Activated CD4-positive, alpha-beta T cell treated with anti-CD3 and anti-CD28 coated beads for 36 hours (primary cell): Measurements from ENCODE around the gene RAB14. TPM values are rescaled to one million over a fixed set of nuclear protein-coding genes. Genes with fewer than 3 reads are reported as not detected.

ENCODE experiments used
- ATAC-seq: fragments of 200-7000 bp; cut with Tn5 transposase; one replicate; pipeline ENCODE4 v1.10.0; 2021; ENCODE audit warnings: mild to moderate bottlenecking, moderate library complexity
- CTCF ChIA-PET: fragments of 350-600 bp; sonication (Branson Sonifier 250); formaldehyde crosslinking; loops from one replicate; lab custom pipeline; 2021; ENCODE audit warnings: antibody characterized with exemption; lab: Charles Lee
- POLR2A ChIA-PET: fragments of 350-600 bp; sonication (Branson Sonifier 250); formaldehyde crosslinking; loops from one replicate; lab custom pipeline; 2021; ENCODE audit warnings: antibody characterized with exemption, inconsistent platforms; lab: Charles Lee
- DNase-seq: peaks from one replicate; pipeline ENCODE4 v3.0.0-alpha.2; 2020
- H3K27ac Mint-ChIP-seq: one replicate; pipeline ENCODE4 v1.8.0; 2021; ENCODE audit warnings: mixed read lengths
- H3K27me3 Mint-ChIP-seq: one replicate; pipeline ENCODE4 v1.8.0; 2021; ENCODE audit warnings: mixed read lengths
- H3K36me3 Mint-ChIP-seq: one replicate; pipeline ENCODE4 v1.8.0; 2021; ENCODE audit warnings: low read depth, mixed read lengths
- H3K4me1 Mint-ChIP-seq: one replicate; pipeline ENCODE4 v1.8.0; 2021; ENCODE audit warnings: mixed read lengths
- H3K4me3 Mint-ChIP-seq: one replicate; pipeline ENCODE4 v1.8.0; 2021; ENCODE audit warnings: mild to moderate bottlenecking, moderate library complexity, mixed read lengths
- H3K9me3 Mint-ChIP-seq: one replicate; pipeline ENCODE4 v1.8.0; 2021; ENCODE audit warnings: low read depth, mixed read lengths
- intact Hi-C, 2 experiments: fragments of 100-400 bp; cut with DNase I in 1 of 2; cut with micrococcal nuclease in 1 of 2; formaldehyde crosslinking; loops; one replicate each; pipeline versions ENCODE4 v1.14.2 to v1.15.1; 2022 to 2024; cut with DNase I, micrococcal nuclease
- total RNA-seq, 2 experiments: library from RNA; stranded (reverse); gene quantifications; one replicate each; pipeline ENCODE4 v1.2.3, GENCODE V29; 2021

Gene RAB14
- 10 to 100 TPM; 52.3 to 54.7 TPM for total RNA-seq

- Mint-ChIP-seq H3K9me3 (no peaks in the 10 kb centered on the region), H3K4me3 (peak within 1 kb of the TSS; percentile 93), H3K27me3 (no peaks in the 10 kb centered on the region), H3K36me3 (peaks cover 2% of the 10 kb centered on the region), H3K27ac (peak within 1 kb of the TSS; percentile 93), H3K4me1 (peaks cover 38% of the 10 kb centered on the region)
- DNase-seq (peak; percentile 100), ATAC-seq (peak; percentile 92)
- ChIA-PET CTCF (interaction anchor here (0.6 to 5.0 kb wide), 5 partner anchors 11 to 246 kb away, joined by 3 to 41 read pairs (median 3); no protein-coding TSS in a partner anchor), POLR2A (interaction anchor here (0.6 to 1.0 kb wide), 3 partner anchors 13 to 427 kb away, joined by 3 to 5 read pairs (median 4); no protein-coding TSS in a partner anchor)
- intact Hi-C loops: loop anchor here (1.0 to 5.0 kb wide), 11 partner anchors 9 to 622 kb away; partner anchors contain the start of genes CNTRL (in 2 of the 2), CDK5RAP2 (in 1 of the 2), FBXW2 (in 1 of the 2) and MEGF9 (in 1 of the 2)
Measured at GRCh38 chr9:121201738-121202533, at the start of gene RAB14. RAB14 (minus strand) TSS chr9:121201869; CDS start chr9:121193412, 8,457 bp downstream.

GRCh38 chr9:121249563-121249962 lies 47.9 kb upstream of the RAB14 start:
- Mint-ChIP-seq H3K36me3 (no peaks in the 10 kb centered on the region), H3K4me3 (no peak overlapping the region), H3K4me1 (no peaks in the 10 kb centered on the region), H3K9me3 (no peaks in the 10 kb centered on the region), H3K27me3 (no peaks in the 10 kb centered on the region), H3K27ac (no peak overlapping the region)
- intact Hi-C loops: no loop called here
- CTCF ChIA-PET: interaction anchor here (1.2 kb wide), 1 partner anchor 26 kb away, joined by 4 read pairs; no protein-coding TSS in a partner anchor
- POLR2A ChIA-PET: no interaction called here
- ATAC-seq (peak; percentile 39), DNase-seq (no peak)

- DNase-seq (no peak), ATAC-seq (no peak)
- Mint-ChIP-seq H3K9me3 (peaks cover 3% of the 10 kb centered on the region), H3K36me3 (no peaks in the 10 kb centered on the region), H3K4me1 (no peaks in the 10 kb centered on the region), H3K4me3 (no peak overlapping the region), H3K27me3 (no peaks in the 10 kb centered on the region), H3K27ac (no peak overlapping the region)
- CTCF ChIA-PET: interaction anchor here (1.0 to 3.1 kb wide), 4 partner anchors 15 to 34 kb away, joined by 6 to 9 read pairs (median 8); no protein-coding TSS in a partner anchor
- POLR2A ChIA-PET: no interaction called here
- intact Hi-C loops: no loop called here
Measured at GRCh38 chr9:121246821-121247561, 45.3 kb upstream of the RAB14 start.

GRCh38 chr9:121242959-121243346 lies 41.3 kb upstream of the RAB14 start:
- DNase-seq: no peak
- no peak for ATAC-seq
- Mint-ChIP-seq H3K9me3 (peaks cover 3% of the 10 kb centered on the region), H3K36me3 (no peaks in the 10 kb centered on the region), H3K4me1 (no peaks in the 10 kb centered on the region), H3K27me3 (no peaks in the 10 kb centered on the region), H3K27ac (no peak overlapping the region), H3K4me3 (no peak overlapping the region)
- CTCF ChIA-PET: interaction anchor here (0.5 to 1.3 kb wide), 3 partner anchors 156 to 488 kb away, joined by 3 read pairs; no protein-coding TSS in a partner anchor
- POLR2A ChIA-PET: no interaction called here
- intact Hi-C loops: no loop called here

- intact Hi-C loops: no loop called here
- Mint-ChIP-seq H3K36me3 (no peaks in the 10 kb centered on the region), H3K4me1 (no peaks in the 10 kb centered on the region), H3K4me3 (no peak overlapping the region), H3K27me3 (no peaks in the 10 kb centered on the region), H3K27ac (no peak overlapping the region), H3K9me3 (peaks cover 3% of the 10 kb centered on the region)
- ATAC-seq (no peak), DNase-seq (no peak)
- ChIA-PET CTCF (interaction anchor here (0.5 to 1.1 kb wide), 3 partner anchors 36 to 487 kb away, joined by 3 read pairs; no protein-coding TSS in a partner anchor), POLR2A (no interaction called here)
Measured at GRCh38 chr9:121242219-121242958, 40.7 kb upstream of the RAB14 start.

- no peak overlapping the region for H3K27ac Mint-ChIP-seq
- peaks cover 3% of the 10 kb centered on the region for H3K9me3 Mint-ChIP-seq
- POLR2A ChIA-PET: no interaction called here
- no peaks in the 10 kb centered on the region for H3K27me3 Mint-ChIP-seq
- no peaks in the 10 kb centered on the region for H3K4me1 Mint-ChIP-seq
- no peak for DNase-seq
- CTCF ChIA-PET: interaction anchor here (0.8 kb wide), 2 partner anchors 28 to 148 kb away, joined by 3 to 5 read pairs; no protein-coding TSS in a partner anchor
- H3K36me3 Mint-ChIP-seq: no peaks in the 10 kb centered on the region
- intact Hi-C loops: no loop called here
- no peak for ATAC-seq
- H3K4me3 Mint-ChIP-seq: no peak overlapping the region
Measured at GRCh38 chr9:121240472-121241135, 38.9 kb upstream of the RAB14 start.

- Mint-ChIP-seq H3K36me3 (no peaks in the 10 kb centered on the region), H3K9me3 (peaks cover 3% of the 10 kb centered on the region), H3K4me1 (no peaks in the 10 kb centered on the region), H3K4me3 (no peak overlapping the region), H3K27me3 (no peaks in the 10 kb centered on the region), H3K27ac (no peak overlapping the region)
- ChIA-PET CTCF (interaction anchor here (0.6 kb wide), 1 partner anchor 21 kb away, joined by 3 read pairs; no protein-coding TSS in a partner anchor), POLR2A (no interaction called here)
- ATAC-seq (no peak), DNase-seq (no peak)
- intact Hi-C loops: no loop called here
Measured at GRCh38 chr9:121239851-121240250, 38.2 kb upstream of the RAB14 start.

- POLR2A ChIA-PET: no interaction called here
- CTCF ChIA-PET: interaction anchor here (1.3 to 1.5 kb wide), 3 partner anchors 9 to 81 kb away, joined by 3 to 7 read pairs (median 6); no protein-coding TSS in a partner anchor
- no peak overlapping the region for H3K4me3 Mint-ChIP-seq
- no peaks in the 10 kb centered on the region for H3K36me3 Mint-ChIP-seq
- H3K9me3 Mint-ChIP-seq: peaks cover 3% of the 10 kb centered on the region
- no peak for DNase-seq
- ATAC-seq: no peak
- no peaks in the 10 kb centered on the region for H3K27me3 Mint-ChIP-seq
- intact Hi-C loops: no loop called here
- no peaks in the 10 kb centered on the region for H3K4me1 Mint-ChIP-seq
- H3K27ac Mint-ChIP-seq: no peak overlapping the region
Measured at GRCh38 chr9:121239071-121239470, 37.4 kb upstream of the RAB14 start.

- ATAC-seq: no peak
- intact Hi-C loops: no loop called here
- no peak overlapping the region for H3K27ac Mint-ChIP-seq
- H3K27me3 Mint-ChIP-seq: no peaks in the 10 kb centered on the region
- no peak for DNase-seq
- H3K4me1 Mint-ChIP-seq: no peaks in the 10 kb centered on the region
- CTCF ChIA-PET: interaction anchor here (1.3 to 1.5 kb wide), 3 partner anchors 8 to 82 kb away, joined by 3 to 7 read pairs (median 6); no protein-coding TSS in a partner anchor
- no peaks in the 10 kb centered on the region for H3K36me3 Mint-ChIP-seq
- no peaks in the 10 kb centered on the region for H3K9me3 Mint-ChIP-seq
- POLR2A ChIA-PET: interaction anchor here (0.7 kb wide), 1 partner anchor 8 kb away, joined by 4 read pairs; no protein-coding TSS in a partner anchor
- H3K4me3 Mint-ChIP-seq: no peak overlapping the region
Measured at GRCh38 chr9:121237916-121238315, 36.2 kb upstream of the RAB14 start.

- DNase-seq: no peak
- Mint-ChIP-seq H3K9me3 (no peaks in the 10 kb centered on the region), H3K4me1 (no peaks in the 10 kb centered on the region), H3K27ac (no peak overlapping the region), H3K27me3 (no peaks in the 10 kb centered on the region), H3K36me3 (no peaks in the 10 kb centered on the region), H3K4me3 (no peak overlapping the region)
- ChIA-PET POLR2A (no interaction called here), CTCF (interaction anchor here (0.7 to 2.3 kb wide), 4 partner anchors 9 to 271 kb away, joined by 3 to 8 read pairs (median 6); no protein-coding TSS in a partner anchor)
- intact Hi-C loops: no loop called here
- no peak for ATAC-seq
Measured at GRCh38 chr9:121235512-121235911, 33.8 kb upstream of the RAB14 start.
